ENCODE measurements around the gene XYLT2.
"Not testable (repeated sequence)": the region's sequence is repeated elsewhere in the genome, so short reads cannot be mapped to it uniquely, and the experiment has no call there.

GRCh38 chr17:50316660-50317059 is 29.3 kb upstream of the XYLT2 start:
- TF ChIP-seq, protein P1, sequence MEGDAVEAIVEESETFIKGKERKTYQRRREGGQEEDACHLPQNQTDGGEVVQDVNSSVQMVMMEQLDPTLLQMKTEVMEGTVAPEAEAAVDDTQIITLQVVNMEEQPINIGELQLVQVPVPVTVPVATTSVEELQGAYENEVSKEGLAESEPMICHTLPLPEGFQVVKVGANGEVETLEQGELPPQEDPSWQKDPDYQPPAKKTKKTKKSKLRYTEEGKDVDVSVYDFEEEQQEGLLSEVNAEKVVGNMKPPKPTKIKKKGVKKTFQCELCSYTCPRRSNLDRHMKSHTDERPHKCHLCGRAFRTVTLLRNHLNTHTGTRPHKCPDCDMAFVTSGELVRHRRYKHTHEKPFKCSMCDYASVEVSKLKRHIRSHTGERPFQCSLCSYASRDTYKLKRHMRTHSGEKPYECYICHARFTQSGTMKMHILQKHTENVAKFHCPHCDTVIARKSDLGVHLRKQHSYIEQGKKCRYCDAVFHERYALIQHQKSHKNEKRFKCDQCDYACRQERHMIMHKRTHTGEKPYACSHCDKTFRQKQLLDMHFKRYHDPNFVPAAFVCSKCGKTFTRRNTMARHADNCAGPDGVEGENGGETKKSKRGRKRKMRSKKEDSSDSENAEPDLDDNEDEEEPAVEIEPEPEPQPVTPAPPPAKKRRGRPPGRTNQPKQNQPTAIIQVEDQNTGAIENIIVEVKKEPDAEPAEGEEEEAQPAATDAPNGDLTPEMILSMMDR (IDR thresholded peaks at IDR 0.05): not testable (repeated sequence)
- TF ChIP-seq POLR2A (IDR thresholded peaks at IDR 0.05): not testable (repeated sequence)

Measured in testis (tissue), 2 donors.